ENCODE results near the gene HEPH. TPM values are rescaled to one million over a fixed set of nuclear protein-coding genes. Genes with fewer than 3 reads are reported as not detected.
A peak's percentile ranks its signal among the peaks of the same experiment; 100 is the strongest.

HEPH gene
- total RNA-seq, 4 donors from 2014 or later = 2.8 to 9.8 (median 8.8) TPM

DNA sequence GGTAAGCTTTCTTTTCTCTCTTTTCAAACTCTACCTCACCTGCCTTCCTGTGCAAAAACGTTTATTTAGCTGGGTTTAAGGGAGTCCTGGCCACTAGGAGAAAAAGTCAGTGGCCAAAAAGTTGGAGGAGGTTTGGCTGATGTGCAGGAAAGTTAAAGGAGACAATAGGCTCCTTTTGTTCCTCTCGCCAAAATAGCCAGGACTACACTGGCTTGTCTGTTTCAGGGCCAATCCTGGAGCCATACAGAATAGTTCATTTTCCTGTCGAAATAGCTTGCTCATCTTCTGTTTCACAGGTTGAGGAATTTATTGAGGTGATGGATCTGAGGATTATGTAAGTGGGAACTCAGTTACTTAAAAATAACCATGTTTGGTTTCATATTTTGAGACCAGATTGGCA, 423 bp downstream of the HEPH start:
- H3K27ac ChIP-seq = peak overlapping the region; percentile 41
- H3K9me3 ChIP-seq = no peaks in the 10 kb centered on the region
- peak overlapping the region; percentile 29 for H3K4me3 ChIP-seq
- WGBS = 24% methylated on average over 3 of the region's 3 CpGs
- no peak for TF ChIP-seq POLR2AphosphoS5 (IDR thresholded peaks at IDR 0.05)
- no peak for TF ChIP-seq POLR2A (IDR thresholded peaks at IDR 0.05)
- no peak for TF ChIP-seq EP300 (IDR thresholded peaks at IDR 0.05)
- TF ChIP-seq, protein P1, sequence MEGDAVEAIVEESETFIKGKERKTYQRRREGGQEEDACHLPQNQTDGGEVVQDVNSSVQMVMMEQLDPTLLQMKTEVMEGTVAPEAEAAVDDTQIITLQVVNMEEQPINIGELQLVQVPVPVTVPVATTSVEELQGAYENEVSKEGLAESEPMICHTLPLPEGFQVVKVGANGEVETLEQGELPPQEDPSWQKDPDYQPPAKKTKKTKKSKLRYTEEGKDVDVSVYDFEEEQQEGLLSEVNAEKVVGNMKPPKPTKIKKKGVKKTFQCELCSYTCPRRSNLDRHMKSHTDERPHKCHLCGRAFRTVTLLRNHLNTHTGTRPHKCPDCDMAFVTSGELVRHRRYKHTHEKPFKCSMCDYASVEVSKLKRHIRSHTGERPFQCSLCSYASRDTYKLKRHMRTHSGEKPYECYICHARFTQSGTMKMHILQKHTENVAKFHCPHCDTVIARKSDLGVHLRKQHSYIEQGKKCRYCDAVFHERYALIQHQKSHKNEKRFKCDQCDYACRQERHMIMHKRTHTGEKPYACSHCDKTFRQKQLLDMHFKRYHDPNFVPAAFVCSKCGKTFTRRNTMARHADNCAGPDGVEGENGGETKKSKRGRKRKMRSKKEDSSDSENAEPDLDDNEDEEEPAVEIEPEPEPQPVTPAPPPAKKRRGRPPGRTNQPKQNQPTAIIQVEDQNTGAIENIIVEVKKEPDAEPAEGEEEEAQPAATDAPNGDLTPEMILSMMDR (IDR thresholded peaks at IDR 0.05) = no peak
- H3K36me3 ChIP-seq = no peaks in the 10 kb centered on the region
- no peaks in the 10 kb centered on the region for H3K27me3 ChIP-seq
- no peak for DNase-seq (ENCODE audit: low spot score in 2 of 2)
- no peaks in the 10 kb centered on the region for H3K4me1 ChIP-seq

DNA sequence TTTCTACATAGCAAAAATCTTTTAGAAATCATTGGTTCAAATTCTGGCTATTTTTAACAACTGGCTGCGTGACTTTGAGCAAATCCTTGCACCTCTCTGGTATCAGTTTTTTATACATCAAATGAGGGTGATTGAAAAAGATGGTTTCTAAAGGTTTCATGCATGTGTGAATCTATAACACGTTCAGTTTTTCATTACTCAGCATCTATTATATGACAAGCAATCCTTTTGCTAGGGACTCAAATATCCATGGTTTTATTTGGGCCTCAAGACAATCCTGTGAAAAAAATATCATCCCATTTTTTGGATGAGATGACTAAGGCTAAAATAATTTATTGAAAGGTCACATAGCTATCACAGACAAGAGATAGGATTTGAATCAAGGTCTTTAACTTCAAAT, 884 bp downstream of the HEPH start:
- no peaks in the 10 kb centered on the region for H3K9me3 ChIP-seq
- no peaks in the 10 kb centered on the region for H3K4me1 ChIP-seq
- no peak for TF ChIP-seq POLR2AphosphoS5 (IDR thresholded peaks at IDR 0.05)
- no peak overlapping the region for H3K27ac ChIP-seq
- H3K36me3 ChIP-seq = no peaks in the 10 kb centered on the region
- no peaks in the 10 kb centered on the region for H3K27me3 ChIP-seq
- WGBS = 26% methylated on average over 2 of the region's 2 CpGs
- DNase-seq (ENCODE audit: low spot score in 2 of 2) = no peak
- H3K4me3 ChIP-seq = peak overlapping the region; percentile 29

DNA sequence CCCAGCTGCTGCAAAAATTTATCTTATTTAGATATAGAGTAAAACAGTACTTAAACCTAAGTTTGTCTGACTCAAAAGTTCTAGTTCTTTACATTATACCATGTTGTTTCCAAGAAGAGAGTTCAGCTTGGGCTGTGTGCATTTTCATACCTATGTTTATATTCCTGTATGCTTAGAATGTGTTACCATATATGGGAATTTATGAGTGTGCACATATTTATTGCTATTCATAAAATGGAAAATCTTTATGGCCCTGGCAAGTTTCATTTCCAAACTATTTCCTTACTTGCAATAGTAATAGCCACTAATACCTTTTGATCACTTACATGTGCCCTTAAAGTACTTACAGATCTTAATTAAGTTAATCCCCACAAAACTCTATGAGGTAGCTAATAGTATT, 2.6 kb downstream of the HEPH start:
- no peak overlapping the region for H3K27ac ChIP-seq
- H3K36me3 ChIP-seq = no peaks in the 10 kb centered on the region
- TF ChIP-seq EP300 (IDR thresholded peaks at IDR 0.05) (no peak), POLR2AphosphoS5 (IDR thresholded peaks at IDR 0.05) (no peak), POLR2A (IDR thresholded peaks at IDR 0.05) (no peak)
- TF ChIP-seq, protein P1 (IDR thresholded peaks at IDR 0.05) = no peak
- no peaks in the 10 kb centered on the region for H3K9me3 ChIP-seq
- no peaks in the 10 kb centered on the region for H3K4me1 ChIP-seq
- H3K4me3 ChIP-seq = no peak overlapping the region
- H3K27me3 ChIP-seq = no peaks in the 10 kb centered on the region
- no peak for DNase-seq (ENCODE audit: low spot score in 2 of 2)

DNA sequence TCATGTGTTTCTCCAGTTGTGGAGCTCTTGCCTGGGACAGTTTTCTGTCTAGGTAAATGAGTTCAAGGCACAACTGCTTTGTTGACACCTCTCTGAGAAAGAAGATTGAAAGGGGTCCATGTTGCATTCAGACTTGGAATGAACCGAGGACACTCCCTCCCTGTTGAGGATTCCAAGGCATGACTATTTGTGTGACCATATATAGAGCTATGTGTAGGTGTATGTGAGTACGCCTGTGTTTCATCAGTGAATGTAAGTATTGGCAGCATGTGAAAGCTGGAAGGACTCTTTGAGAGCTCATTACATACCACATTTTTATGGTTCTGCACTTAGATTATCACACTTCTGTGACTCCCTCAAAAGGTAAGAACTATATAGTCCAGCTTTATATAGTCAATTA, 3.4 kb downstream of the HEPH start:
- no peak overlapping the region for H3K27ac ChIP-seq
- no peak overlapping the region for H3K4me3 ChIP-seq
- H3K9me3 ChIP-seq = no peaks in the 10 kb centered on the region
- H3K4me1 ChIP-seq = no peaks in the 10 kb centered on the region
- no peaks in the 10 kb centered on the region for H3K36me3 ChIP-seq
- no peak for TF ChIP-seq EP300 (IDR thresholded peaks at IDR 0.05)
- TF ChIP-seq, protein P1 (IDR thresholded peaks at IDR 0.05) = no peak
- TF ChIP-seq POLR2A (IDR thresholded peaks at IDR 0.05) = no peak
- TF ChIP-seq POLR2AphosphoS5 (IDR thresholded peaks at IDR 0.05) = no peak
- WGBS = 58% methylated on average over 2 of the region's 2 CpGs
- no peaks in the 10 kb centered on the region for H3K27me3 ChIP-seq
- no peak for DNase-seq (ENCODE audit: low spot score in 2 of 2)

DNA sequence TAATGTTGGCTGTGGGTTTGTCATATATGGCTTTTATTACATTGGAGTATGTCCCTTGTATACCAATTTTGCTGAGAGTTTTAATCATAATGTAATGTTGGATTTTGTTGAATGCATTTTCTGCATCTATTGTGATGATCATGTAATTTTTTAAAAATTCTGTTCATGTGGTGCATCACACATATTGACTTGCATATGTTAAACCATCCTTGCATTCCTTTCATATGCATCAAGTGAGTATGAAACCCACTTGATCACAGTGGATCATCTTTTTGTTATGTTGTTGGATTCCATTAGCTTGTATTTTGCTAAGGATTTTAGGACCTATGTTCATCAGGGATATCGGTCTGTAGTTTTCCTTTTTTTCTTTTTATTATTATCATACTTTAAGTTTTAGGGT, 12.1 kb downstream of the HEPH start:
- no peak overlapping the region for H3K4me3 ChIP-seq
- H3K4me1 ChIP-seq = no peaks in the 10 kb centered on the region
- H3K9me3 ChIP-seq = no peaks in the 10 kb centered on the region
- no peaks in the 10 kb centered on the region for H3K27me3 ChIP-seq
- no peaks in the 10 kb centered on the region for H3K36me3 ChIP-seq
- 87% methylated on average over 1 of the region's 1 CpG for WGBS
- TF ChIP-seq, protein P1 (IDR thresholded peaks at IDR 0.05) = no peak
- TF ChIP-seq POLR2AphosphoS5 (IDR thresholded peaks at IDR 0.05) (no peak), EP300 (IDR thresholded peaks at IDR 0.05) (no peak)
- no peak overlapping the region for H3K27ac ChIP-seq
- no peak for DNase-seq (ENCODE audit: low spot score in 2 of 2)

DNA sequence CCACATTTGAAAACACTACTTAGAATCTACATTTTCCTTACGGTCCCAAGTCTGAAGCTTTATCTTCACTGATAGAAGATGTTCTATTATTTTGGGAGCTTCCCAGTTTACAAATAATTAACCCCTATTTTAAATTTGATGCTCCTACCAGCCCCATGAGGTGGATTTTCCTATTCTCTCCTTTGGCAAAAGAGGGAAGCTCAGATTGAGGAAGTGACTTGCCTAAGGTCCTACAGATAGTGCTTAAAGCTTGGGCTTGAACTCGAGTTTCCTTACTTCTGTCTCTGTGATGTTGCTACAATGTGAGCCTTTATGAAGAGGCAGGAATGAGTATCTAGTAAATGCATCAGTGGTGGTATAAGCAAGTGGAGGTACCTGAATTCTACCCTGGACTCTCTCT, 27.5 kb downstream of the HEPH start:
- WGBS = 63% methylated on average over 2 of the region's 2 CpGs
- Histone ChIP-seq H3K4me3 (no peak overlapping the region), H3K9me3 (no peaks in the 10 kb centered on the region), H3K4me1 (no peaks in the 10 kb centered on the region), H3K27me3 (no peaks in the 10 kb centered on the region), H3K36me3 (no peaks in the 10 kb centered on the region), H3K27ac (no peak overlapping the region)
- no peak for DNase-seq (ENCODE audit: low spot score in 2 of 2)
- no peak for TF ChIP-seq EP300 (IDR thresholded peaks at IDR 0.05)
- no peak for TF ChIP-seq POLR2AphosphoS5 (IDR thresholded peaks at IDR 0.05)

Data from suprapubic skin (tissue), 4 donors.